Skin of body (tissue), 2 donors: ENCODE data around the gene COL1A2. TPM values are rescaled to one million over a fixed set of nuclear protein-coding genes. Genes with fewer than 3 reads are reported as not detected.
A peak's percentile ranks its signal among the peaks of the same experiment; 100 is the strongest.

Experiments used
- DNase-seq: peaks from one replicate; lab custom pipeline; 2025; lab: John Stamatoyannopoulos, UW
- total RNA-seq: library from RNA; depleted of rRNA; stranded (reverse); fragments of >200 nt; gene quantifications from one replicate; pipeline ENCODE4 v1.2.3, GENCODE V29; 2014

Gene COL1A2
- total RNA-seq, 1 donor from 2014 or later, result 8,355 TPM

DNA sequence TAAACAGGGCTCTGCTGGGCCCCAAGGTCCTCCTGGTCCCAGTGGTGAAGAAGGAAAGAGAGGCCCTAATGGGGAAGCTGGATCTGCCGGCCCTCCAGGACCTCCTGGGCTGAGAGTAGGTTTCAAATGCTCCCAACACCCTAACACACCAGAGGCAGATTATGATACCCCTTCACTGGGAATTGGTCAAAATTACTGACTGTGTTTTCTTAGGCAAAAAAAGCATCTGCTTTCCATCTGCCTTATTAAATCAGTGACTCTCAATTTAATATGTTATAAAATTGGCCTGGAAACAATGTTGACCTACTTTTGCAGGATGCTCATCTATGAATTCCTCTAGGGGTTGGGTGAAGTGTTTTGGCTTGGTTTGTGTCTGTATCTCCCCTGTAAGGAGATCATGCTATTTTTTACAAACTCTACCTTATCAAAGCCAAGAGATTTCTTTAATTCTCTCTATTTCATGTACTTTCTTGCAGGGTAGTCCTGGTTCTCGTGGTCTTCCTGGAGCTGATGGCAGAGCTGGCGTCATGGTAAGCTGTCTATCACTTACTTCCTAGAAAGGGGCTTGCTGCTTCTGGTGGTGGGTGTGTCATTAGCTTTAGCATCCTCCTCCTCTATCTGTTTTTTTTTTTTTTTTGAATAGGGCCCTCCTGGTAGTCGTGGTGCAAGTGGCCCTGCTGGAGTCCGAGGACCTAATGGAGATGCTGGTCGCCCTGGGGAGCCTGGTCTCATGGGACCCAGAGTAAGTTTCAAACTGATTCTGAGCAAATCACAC, 15.9 kb downstream of the COL1A2 start:
- peak; percentile 74 for DNase-seq

DNA sequence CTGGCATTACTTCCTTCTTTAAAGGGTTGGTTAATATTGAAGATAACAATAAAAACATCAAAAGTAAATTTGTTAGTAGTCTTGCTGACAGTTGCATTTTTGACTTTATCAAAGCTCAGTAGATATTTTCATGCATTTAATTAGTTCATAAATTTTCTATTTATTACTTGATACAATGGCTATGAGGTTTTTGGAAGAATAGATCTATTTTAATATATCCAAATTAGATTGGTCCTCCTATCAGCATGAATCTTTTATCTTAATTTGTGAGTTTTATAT, 16.4 kb downstream of the COL1A2 start:
- no peak for DNase-seq

DNA sequence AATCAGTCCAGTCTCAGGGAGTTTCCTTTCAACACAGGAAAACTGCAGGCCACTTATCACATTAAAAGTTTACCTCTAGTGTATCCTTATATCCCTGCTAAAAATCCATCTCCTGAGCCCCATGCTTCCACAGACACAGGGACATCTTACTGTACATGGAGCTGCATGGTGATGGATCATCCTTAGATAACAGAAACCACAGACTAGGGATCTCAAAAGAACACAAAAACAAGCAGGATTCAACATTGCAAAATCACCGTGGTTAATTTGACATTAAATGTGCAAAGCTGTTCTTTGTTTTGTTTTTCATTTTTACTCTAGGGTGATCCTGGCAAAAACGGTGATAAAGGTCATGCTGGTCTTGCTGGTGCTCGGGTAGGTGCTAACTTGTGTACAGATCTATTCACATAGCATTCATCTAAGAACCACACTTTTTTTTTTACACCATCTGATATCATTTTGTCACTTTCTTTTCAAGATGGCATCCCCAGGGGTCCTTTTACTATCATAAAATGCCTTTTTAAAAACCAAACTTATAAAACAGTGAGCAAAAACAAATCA, 18.1 kb downstream of the COL1A2 start:
- no peak for DNase-seq

DNA sequence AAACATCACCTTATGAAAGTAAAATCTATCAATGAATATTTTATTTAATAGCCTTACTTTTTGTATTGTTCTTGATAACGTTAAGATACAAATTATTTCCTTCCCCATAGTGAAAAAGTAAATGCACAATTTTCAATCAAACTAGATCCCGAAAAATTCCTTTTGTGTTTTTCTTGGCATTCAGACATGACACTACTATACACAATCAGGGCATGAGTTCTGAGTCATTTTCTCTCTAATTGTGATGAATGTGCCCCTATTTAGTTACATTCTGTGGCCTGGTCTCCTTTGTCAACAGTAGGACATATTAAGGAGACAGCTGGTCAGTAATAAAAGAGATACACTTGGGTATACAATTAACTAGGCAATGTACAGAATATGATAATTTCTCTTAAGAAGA, 19.8 kb downstream of the COL1A2 start:
- DNase-seq, result no peak

DNA sequence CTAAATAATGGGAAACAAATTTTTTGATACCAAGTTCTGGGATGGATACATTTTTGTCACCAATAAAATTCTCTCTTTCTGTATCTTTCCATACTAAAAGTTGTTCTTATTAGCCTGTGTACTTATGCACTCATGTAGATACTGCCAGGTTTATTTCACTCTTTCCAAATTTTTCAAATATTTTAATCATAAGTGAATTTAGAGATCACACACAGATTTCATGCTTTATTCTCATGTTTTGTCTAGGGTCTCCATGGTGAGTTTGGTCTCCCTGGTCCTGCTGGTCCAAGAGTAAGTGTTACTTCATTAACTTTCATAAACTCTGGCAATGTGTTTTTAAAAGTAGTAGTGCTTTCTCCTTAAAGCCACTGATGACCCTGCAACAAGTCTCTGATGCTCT, 20.3 kb downstream of the COL1A2 start:
- DNase-seq, result no peak

DNA sequence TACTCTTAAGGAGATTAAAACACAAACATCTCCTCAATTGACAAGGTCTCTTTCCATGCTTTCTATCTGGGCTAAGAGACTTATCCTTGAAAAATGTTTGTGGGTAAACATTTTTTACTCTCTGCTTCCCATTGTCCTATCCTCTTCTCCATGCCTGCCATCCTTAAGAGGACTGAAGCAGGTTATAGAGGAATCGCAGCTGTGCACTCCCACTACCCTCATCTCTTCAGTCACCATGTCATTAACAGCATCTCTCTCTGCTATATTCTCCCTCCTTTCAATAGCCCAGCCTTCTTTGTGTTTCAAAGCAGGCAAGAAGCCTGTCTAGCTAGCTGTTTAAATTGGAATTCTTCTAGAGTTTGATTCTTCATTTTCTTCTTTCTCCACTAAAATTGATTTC, 22.6 kb downstream of the COL1A2 start:
- DNase-seq, result no peak

DNA sequence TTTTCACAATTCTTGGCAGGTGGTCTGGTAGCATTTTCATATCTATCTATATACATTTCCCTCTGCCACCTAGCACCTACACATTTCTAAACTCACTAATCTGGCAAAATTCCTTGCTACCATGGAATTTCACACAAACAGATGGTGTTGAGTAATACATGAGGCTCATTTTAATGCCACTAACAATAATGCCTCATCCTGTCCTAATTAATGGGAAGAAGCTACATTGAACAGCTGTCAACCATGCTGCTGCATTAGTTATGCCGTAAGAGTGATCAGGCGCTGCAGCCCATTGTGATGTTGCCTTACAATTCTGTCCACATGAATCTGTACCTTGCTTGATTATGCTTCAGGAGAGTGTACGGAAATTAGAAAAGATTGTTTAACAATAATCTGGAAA, 23.2 kb downstream of the COL1A2 start:
- peak; percentile 71 for DNase-seq

DNA sequence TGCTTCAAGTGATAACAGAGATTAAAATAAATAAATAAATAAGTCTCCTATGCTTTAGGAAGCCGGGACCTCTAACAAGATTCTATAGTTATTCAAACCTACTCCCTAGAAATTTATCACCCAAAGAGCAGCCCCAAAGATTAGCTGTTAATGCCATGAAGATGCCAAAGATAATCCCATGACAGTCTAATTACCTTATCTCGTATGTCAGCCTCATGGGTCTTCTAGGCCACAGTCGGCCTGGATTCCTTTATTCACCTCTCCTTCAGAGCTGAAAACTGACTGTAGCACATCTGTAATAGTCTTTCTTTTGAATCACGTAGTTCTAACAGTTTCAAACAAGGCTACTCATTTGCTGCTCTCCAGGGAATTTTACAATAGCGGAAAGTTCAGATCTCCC, 24.2 kb downstream of the COL1A2 start:
- DNase-seq, result no peak

DNA sequence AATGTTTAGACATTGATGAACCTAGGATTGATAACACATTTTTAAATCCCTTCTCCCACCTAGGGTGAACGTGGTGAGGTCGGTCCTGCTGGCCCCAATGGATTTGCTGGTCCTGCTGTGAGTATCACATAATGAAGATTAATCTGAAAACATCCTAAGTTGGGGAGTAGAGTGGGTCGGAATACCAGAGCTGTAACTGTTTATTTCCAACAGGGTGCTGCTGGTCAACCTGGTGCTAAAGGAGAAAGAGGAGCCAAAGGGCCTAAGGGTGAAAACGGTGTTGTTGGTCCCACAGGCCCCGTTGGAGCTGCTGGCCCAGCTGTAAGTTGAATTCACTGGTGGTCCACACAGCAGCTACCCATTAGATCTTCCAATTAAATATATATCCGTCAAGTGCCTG, 25.6 kb downstream of the COL1A2 start:
- no peak for DNase-seq

DNA sequence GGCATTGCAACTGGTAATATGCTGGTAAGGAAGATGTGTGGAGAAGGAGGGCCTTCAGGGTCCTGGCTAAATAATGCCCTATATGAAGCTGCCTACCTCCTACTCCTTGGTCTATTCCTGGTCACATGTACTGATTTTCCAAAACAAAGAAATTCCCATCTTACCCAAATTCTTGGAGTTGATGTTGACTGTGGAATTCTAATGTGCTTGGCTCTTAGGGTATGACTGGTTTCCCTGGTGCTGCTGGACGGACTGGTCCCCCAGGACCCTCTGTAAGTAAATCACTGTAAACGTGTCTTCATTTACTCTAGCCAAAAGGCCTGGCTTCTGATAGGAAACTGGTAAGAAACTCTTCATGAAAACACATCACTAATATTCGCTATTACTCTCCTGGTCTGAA, 27.0 kb downstream of the COL1A2 start:
- DNase-seq, result no peak

DNA sequence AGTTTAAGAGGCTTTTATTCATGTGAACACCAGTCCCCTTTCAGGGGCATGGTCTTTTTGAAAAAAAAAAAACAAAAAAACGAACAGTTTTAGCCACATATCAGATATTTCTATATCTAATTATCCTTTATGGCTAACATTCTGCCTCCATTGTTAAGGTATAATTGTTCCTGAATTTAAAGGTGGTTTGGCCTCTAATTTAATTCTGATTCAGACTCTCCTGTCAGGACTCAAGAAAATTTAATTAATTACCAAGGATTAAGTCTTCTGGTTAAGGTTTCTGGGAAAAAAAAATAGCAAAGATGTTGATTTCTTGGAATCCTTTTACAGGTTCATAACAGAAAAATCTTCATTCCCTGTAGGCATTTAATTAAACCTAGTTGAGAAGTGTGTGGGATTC, 27.4 kb downstream of the COL1A2 start:
- DNase-seq, result no peak

DNA sequence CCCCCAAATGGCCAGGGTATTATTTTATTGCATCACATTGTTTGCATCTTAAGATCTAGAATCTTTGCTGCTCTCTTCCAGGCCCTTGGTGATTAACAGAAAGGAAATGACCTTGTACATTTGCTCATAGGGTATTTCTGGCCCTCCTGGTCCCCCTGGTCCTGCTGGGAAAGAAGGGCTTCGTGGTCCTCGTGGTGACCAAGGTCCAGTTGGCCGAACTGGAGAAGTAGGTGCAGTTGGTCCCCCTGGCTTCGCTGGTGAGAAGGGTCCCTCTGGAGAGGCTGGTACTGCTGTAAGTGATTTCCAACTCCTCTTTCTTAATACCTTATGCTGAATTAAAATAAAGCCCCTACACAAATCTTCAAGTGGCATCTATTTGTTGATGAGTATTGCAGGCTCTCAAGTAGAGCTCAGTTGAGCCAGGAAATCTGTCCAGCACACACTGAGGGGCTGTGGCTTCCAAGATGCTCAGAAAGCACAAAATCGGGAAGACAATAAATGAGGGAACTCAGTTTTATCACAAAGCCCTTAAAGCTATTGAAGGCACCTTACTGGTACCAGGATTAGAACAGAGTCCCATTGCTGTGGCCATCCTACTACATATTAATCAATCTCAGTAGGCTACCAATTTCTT, 28.2 kb downstream of the COL1A2 start:
- DNase-seq, result no peak

DNA sequence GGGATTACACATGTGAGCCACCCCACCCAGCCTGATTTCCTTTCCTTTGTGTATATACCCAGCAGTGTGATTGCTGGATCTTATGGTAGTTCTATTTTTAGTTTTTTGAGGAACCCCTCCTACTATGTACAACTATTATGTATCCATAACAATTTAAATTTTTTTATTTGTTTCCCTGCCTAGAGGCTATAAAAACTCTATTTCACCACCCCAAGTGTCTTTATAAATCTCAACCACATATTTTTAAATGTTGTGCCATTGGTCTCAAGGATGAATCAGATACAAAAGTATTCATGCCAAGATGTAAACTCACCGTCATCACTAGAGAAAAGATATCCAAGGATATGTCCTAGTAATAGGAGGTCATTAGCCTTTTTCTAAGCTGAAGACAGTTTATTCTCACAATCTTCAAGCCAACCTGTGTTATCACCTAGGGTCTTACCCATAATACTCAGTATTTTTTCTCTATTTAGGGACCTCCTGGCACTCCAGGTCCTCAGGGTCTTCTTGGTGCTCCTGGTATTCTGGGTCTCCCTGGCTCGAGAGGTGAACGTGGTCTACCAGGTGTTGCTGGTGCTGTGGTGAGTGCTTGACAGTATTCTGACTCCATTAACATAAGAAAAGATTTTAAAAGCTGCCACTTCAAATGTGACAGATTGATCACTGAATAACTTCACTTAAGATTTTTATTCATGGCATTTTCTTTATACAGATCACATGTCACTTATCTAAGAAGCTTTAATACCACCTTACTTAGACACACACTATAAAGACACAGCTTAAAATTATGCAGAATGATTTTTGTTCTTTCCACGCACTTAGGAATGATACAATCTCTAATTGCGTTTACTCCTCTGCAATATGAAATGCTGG, 29.4 kb downstream of the COL1A2 start:
- DNase-seq, result no peak

DNA sequence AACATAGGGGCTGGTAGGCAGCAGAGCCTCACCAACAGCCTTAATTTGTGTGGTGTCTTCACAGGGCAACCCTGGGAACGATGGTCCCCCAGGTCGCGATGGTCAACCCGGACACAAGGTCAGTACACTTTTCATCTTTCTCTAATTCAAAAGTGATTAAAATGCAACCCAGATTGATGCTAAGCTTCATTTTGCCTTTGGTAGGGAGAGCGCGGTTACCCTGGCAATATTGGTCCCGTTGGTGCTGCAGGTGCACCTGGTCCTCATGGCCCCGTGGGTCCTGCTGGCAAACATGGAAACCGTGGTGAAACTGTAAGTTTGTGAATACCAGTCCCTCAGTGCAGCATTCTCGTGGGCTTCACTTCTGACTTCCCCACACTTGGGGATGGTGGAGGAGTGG, 30.9 kb downstream of the COL1A2 start:
- no peak for DNase-seq

DNA sequence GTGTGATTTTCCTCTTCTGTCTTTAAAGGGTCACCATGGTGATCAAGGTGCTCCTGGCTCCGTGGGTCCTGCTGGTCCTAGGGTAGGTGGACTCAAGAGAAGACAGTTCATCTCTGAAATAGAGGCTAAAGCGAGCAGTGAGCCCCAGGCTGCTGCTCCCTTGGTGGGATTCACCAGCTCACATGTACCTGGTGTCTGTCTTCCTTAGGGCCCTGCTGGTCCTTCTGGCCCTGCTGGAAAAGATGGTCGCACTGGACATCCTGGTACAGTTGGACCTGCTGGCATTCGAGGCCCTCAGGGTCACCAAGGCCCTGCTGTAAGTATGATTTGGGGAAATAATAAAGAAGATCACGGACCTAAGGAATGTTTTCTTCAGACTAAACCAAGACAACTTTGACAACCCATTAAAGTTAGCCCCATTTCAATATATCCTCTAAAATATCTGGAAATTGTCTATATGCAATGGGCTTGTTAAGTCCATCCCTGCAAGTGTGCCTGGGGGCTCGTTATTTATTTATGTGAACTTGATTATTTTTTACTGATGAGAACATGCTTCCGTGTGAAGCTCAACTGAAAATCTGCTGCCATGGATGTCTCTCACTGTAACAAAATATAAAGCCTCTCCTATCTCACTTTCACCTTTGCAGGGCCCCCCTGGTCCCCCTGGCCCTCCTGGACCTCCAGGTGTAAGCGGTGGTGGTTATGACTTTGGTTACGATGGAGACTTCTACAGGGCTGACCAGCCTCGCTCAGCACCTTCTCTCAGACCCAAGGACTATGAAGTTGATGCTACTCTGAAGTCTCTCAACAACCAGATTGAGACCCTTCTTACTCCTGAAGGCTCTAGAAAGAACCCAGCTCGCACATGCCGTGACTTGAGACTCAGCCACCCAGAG, 32.5 kb downstream of the COL1A2 start:
- no peak for DNase-seq

DNA sequence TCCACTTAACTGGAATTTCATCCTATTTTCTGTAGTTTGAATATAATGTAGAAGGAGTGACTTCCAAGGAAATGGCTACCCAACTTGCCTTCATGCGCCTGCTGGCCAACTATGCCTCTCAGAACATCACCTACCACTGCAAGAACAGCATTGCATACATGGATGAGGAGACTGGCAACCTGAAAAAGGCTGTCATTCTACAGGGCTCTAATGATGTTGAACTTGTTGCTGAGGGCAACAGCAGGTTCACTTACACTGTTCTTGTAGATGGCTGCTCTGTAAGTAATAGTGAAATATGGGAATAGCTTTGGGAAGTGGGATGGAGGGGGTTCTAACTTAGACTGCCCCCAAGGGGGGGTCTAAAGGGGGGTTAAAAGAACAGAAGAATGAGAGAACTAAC, 34.5 kb downstream of the COL1A2 start:
- DNase-seq, result no peak

DNA sequence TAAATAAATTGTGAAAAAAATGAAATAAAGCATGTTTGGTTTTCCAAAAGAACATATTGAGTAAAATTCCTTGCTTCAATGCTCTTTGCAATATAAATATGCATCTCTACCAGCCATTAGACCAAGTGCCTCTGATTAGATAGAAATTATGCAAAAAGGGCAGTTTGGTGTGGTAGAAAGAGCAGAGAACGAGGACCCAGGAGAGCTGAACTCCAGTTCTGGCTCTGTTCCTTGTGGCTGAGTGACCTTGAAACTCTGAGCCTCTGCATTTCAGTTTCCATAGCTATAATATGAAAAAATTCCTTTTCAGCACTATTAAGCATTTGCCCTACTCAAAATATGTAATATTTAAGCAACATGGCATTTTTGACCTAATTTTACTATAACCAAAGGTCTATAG, 36.5 kb downstream of the COL1A2 start:
- no peak for DNase-seq

DNA sequence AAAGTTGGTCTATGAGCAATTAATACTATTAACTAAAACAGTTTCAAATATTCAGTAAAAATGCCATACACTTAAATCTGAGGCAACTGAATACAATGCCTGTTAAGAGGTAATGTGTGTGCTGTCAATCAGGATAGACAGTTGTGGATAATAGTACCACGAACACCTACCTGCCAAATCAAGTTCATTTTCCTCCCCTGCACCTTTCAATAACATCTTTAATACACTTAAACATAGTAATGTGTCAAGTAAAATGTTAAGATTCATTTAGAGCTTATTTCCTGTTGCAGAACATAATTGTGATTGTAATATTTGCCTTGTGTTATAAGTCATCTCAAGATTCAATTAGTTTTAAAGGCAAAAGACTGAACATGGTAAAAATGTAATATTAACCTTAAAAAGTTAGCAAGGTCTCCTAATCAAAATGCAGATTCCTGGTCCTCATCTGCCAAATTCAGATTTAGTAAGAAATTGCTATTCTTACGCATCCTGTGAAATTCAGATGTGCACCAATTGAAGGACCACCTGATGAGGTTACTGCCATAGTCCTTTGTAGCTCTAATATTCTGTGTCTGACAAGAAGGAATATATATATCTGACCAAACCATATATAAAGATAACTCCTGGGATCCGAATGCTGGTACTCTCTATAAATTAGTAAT, 37.1 kb downstream of the COL1A2 start:
- peak; percentile 77 for DNase-seq

DNA sequence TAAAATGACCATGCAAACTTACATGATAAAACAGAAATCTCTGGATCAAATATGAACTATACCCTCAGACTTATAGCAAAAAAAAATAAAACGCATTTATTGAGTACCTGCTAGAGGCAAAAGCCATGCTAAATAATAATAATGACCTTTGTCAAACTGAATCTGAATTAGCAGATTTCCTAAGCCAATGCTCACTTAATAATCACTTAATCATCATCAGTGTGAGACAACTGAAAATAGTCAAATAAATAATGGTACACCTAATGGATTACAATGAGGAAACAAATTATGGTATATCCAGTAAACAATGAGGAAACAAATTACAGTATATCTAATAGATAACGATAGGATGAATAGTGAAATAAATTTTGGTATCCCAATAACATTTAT, 37.6 kb downstream of the COL1A2 start:
- peak; percentile 58 for DNase-seq

DNA sequence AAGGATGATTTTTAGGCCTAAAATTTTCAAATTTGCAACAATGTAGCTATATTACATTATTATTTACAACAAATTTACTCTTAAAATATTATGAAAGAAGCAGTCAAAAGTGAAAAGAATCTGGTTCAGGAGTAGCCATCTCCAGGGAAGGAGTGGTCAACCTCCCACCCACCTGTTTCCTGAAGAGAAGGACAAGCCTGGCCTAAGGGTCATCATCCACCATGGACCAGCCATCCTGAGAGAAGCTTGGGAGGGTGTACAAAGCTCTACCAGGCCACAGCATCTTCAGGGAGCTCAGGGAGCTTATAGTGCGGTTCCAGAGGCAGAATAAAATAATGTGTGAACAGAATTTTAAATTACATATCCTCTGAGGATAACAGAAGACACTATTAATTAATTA, 38.1 kb downstream of the COL1A2 start:
- DNase-seq, result no peak

DNA sequence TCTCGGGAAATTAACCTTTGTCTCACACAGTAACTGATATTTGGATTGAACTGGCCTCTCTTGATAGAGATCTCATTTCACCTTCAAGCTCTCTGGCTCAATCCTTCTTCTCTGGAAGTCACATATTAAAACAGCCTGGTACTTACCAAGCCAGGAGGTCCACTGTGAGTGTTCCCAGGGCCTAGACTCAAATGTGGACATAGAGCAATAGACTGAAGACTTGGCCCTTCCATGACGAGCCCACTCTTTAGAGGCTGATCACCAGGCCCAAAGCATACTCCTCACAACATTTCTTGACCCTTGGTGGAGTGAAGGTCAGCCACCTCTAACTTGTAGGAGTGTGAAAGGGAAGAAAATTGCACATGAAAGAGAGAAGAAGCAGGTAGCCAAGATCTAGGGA, 38.5 kb downstream of the COL1A2 start:
- DNase-seq, result no peak
